Subcutaneous adipose tissue (tissue), 4 donors: ENCODE data around the gene DCUN1D3. TPM values are rescaled to one million over a fixed set of nuclear protein-coding genes. Genes with fewer than 3 reads are reported as not detected.

Experiments
- CTCF ChIP-seq: fragments of 450-650 bp; IDR thresholded peaks from one replicate; pipeline ENCODE4 v1.5.1; 2016; ENCODE audit warnings: low read depth, mild to moderate bottlenecking, control low read depth, antibody characterized with exemption, moderate library complexity
- total RNA-seq, 4 donors: library from RNA; depleted of rRNA; stranded (reverse); fragments of >200 nt; gene quantifications; one replicate each; pipeline ENCODE4 v1.1.0, GENCODE V29; 2016

Gene DCUN1D3
- total RNA-seq, 4 donors from 2014 or later = 34.8 to 68.6 (median 43.8) TPM

GRCh38 chr16:20928774-20929411, 28.7 kb upstream of the DCUN1D3 start:
- no peak for TF ChIP-seq CTCF

DNA sequence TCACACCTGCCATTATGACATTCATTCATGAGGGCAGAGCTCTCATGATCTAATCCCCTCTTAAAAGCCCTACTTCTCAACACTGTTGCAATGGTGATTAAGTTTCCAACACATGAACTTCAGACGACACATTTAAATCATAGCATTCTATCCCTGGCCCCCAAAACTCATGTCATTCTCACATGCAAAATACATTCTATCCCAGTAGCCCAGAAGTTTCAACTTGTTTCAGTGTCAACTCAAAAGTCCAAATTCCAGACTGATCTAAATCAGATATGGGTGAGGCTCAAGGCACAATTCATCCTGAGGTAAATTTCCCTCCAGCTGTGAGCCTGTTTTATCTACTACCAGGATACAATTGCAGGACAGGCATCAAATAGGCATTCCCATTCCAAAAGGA, 25.6 kb upstream of the DCUN1D3 start:
- no peak for TF ChIP-seq CTCF

DNA sequence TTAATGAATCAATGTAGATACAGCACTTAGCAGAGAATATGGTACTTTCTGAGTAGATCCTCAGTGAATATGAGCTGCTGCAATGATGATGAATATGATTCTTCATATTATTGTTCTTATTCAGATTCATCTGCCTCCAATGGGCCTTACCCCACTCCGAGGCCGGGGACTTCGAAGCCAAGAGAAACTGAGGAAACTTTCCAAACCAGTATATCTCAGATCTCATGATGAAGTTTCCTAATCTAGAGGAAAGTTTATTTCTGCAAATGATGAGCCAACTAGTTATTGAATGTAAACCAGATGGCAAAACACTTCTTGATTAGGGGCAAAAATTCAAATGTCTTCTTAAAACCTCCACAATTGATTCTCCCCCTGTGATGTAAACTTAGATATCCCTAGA, 23.7 kb upstream of the DCUN1D3 start:
- no peak for TF ChIP-seq CTCF

DNA sequence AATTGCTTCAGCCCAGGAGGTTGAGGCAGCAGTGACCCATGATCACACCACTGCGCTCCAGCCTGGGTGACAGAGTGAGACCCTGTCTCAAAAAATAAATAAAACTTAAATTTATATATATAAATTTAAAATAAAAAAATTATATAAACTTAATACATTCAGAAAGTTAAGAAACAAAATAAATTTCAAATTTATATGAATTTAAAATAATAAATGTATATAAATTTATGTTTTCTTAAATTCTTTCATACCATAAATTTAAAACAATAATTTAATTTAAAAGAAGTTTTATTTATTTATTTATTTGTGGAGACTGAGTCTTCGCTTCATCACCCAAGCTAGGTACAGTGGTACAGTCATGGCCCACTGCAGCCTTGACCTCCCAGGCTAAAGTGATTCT, 20.6 kb upstream of the DCUN1D3 start:
- no peak for TF ChIP-seq CTCF

DNA sequence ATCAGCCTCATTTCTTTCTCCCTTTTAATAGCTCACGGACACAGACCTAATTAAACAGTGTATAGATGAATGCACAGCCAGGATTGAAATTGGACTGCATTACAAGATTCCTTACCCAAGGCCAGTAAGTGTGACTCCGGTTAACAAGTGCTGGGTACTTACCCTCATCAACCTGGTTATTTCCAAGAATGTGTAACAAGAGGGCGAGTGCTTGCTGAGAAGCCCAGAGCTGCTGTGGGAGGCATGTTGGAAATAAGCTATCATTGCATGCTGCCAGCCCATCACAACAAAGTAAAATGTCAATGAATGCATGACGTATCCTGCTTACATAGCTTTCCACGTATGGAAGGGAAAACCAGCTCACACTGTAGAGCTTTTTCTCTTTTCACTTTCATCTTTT, 19.9 kb upstream of the DCUN1D3 start:
- no peak for TF ChIP-seq CTCF

DNA sequence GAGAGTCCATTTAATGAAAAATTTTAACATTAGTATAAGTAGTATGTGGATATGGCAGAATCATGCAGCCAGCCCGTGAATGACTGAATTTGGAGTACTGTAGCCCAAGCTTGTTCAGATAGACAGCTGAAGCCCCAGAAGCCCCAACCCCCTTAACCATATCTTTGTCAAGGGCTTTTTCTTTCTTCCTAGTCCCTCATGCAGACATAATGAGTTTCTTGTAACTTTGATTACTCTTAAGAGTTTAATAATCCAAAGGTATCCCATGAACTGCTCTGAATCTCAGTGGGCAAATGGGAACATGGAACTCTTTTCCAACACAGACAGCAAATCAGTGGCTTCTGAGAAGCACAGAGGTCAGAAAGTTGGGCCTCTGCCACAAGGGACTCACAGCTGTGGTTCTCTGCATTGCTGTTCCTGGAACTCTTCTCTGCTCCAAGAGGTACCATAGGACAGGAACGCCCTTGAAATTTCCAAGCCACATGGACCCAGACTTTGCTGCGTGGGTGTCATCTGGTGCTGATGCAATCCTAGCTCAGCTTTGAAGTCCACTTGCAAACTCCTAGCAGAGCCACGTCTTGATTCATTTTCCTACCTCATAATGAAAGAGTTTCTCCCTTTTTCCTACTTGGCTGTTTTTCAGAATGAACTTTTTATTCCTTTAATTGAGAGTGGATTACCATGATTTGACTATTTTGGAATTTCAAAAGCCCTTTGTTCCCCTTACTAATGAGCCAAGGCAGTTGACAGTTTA, 18.5 kb upstream of the DCUN1D3 start:
- no peak for TF ChIP-seq CTCF

DNA sequence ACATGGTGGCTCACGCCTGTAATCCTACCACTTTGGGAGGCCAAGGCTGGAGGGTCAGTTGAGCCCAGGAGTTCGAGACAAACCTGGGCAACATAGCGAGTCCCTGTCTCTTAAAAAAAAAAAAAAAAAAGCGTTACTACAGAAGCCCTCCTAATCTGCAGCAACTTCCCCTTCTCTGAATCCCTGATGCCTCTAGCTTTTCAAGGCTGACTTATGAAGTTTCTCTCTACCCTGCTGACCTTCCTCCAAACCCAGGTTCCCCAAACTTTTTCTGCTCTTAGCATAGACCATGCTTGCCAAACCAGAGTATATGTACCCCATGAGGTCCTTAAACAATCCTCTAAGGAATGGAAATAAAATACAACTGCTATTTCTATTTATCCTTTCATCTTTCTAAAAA, 16.8 kb upstream of the DCUN1D3 start:
- TF ChIP-seq CTCF = no peak
